ENCODE data around the gene RAG1. TPM values are rescaled to one million over a fixed set of nuclear protein-coding genes. Genes with fewer than 3 reads are reported as not detected.

Gene RAG1
- total RNA-seq, 2 experiments from 2014 or later: 0.14 to 0.34 TPM

- DNase-seq (no peak), ATAC-seq (ENCODE audit: low read depth) (no peak)
- Mint-ChIP-seq H3K9me3 (no peaks in the 10 kb centered on the region), H3K4me1 (no peaks in the 10 kb centered on the region), H3K36me3 (no peaks in the 10 kb centered on the region), H3K27me3 (peaks cover 16% of the 10 kb centered on the region), H3K4me3 (no peak overlapping the region), H3K27ac (no peak overlapping the region)
- POLR2A ChIA-PET: no interaction called here
Measured at GRCh38 chr11:36623494-36623893, 55.7 kb downstream of the RAG1 start.

GRCh38 chr11:36627006-36627405, 59.2 kb downstream of the RAG1 start:
- Mint-ChIP-seq H3K36me3 (no peaks in the 10 kb centered on the region), H3K9me3 (no peaks in the 10 kb centered on the region), H3K27ac (no peak overlapping the region), H3K4me1 (no peaks in the 10 kb centered on the region), H3K4me3 (no peak overlapping the region), H3K27me3 (peaks cover 4% of the 10 kb centered on the region)
- POLR2A ChIA-PET: no interaction called here
- DNase-seq: no peak
- ATAC-seq (ENCODE audit: low read depth): no peak

- Mint-ChIP-seq H3K4me3 (no peak overlapping the region), H3K27me3 (peaks cover 3% of the 10 kb centered on the region), H3K9me3 (no peaks in the 10 kb centered on the region), H3K36me3 (no peaks in the 10 kb centered on the region), H3K4me1 (no peaks in the 10 kb centered on the region), H3K27ac (no peak overlapping the region)
- POLR2A ChIA-PET: no interaction called here
- DNase-seq: no peak
- no peak for ATAC-seq (ENCODE audit: low read depth)
Measured at GRCh38 chr11:36627471-36627870, 59.7 kb downstream of the RAG1 start.

GRCh38 chr11:36628141-36628540, 60.3 kb downstream of the RAG1 start:
- ATAC-seq (ENCODE audit: low read depth) (no peak), DNase-seq (no peak)
- Mint-ChIP-seq H3K4me3 (no peak overlapping the region), H3K36me3 (no peaks in the 10 kb centered on the region), H3K27me3 (peaks cover 3% of the 10 kb centered on the region), H3K27ac (no peak overlapping the region), H3K4me1 (no peaks in the 10 kb centered on the region), H3K9me3 (no peaks in the 10 kb centered on the region)
- POLR2A ChIA-PET: no interaction called here

- no peaks in the 10 kb centered on the region for H3K36me3 Mint-ChIP-seq
- H3K9me3 Mint-ChIP-seq: no peaks in the 10 kb centered on the region
- POLR2A ChIA-PET: no interaction called here
- ATAC-seq (ENCODE audit: low read depth) (no peak), DNase-seq (no peak)
- no peak overlapping the region for H3K27ac Mint-ChIP-seq
- H3K4me3 Mint-ChIP-seq: no peak overlapping the region
- no peaks in the 10 kb centered on the region for H3K4me1 Mint-ChIP-seq
- peaks cover 5% of the 10 kb centered on the region for H3K27me3 Mint-ChIP-seq
Measured at GRCh38 chr11:36628765-36629244, 61.0 kb downstream of the RAG1 start.

Other genes starting within 250 kb of the RAG1 start
- 10 to 100 TPM; 13.3 to 14.5 TPM for gene TRAF6, start 57.7 kb upstream of the RAG1 start, total RNA-seq
- gene IFTAP, start 26.5 kb downstream of the RAG1 start, total RNA-seq: 1 to 10 TPM; 1.6 to 2.5 TPM
- gene RAG2, start 30.2 kb downstream of the RAG1 start, total RNA-seq: not detected

Data from activated naive CD8-positive, alpha-beta T cell treated with anti-CD3 and anti-CD28 coated beads, Interleukin-2, amount 10 ng/mL, durations not matched to agents 7 days and 5 days (primary cell).